IMR-90 (cell line): ENCODE results near the gene TTF1. TPM values are rescaled to one million over a fixed set of nuclear protein-coding genes. Genes with fewer than 3 reads are reported as not detected.

Experiments
- ATAC-seq: fragments of 200-7000 bp; cut with Tn5 transposase; 2 replicates; pipeline ENCODE4 v1.9.1; 2020; ENCODE audit warnings: low read depth, mild to moderate bottlenecking, moderate library complexity
- BruUV-seq: library from RNA; stranded (reverse); fragments of 400-500 nt; replicated peaks from 2 replicates; lab custom pipeline; 2021; lab: Mats Ljungman, UMichigan
- CTCF ChIA-PET: fragments of 300-600 bp; formaldehyde crosslinking; extraction: SDS; loops from one replicate; lab custom pipeline; 2021; ENCODE audit warnings: antibody characterized with exemption; lab: Yijun Ruan, JAX
- POLR2A ChIA-PET: fragments of 300-600 bp; sonication (Branson Sonifier 250); formaldehyde crosslinking; loops from one replicate; lab custom pipeline; 2022; ENCODE audit warnings: antibody characterized with exemption; ENCODE audit not compliant: unreplicated experiment; lab: Charles Lee
- DNase-seq: peaks from one replicate; pipeline ENCODE4 v3.0.0; 2013
- H2AFZ ChIP-seq: replicated peaks from 2 replicates; pipeline ENCODE3; 2013; ENCODE audit warnings: low read length, mild to moderate bottlenecking; ENCODE audit not compliant: poor library complexity
- H2AK5ac ChIP-seq: 2 replicates; pipeline ENCODE4 v1.6.1; 2013; ENCODE audit warnings: low read depth, low read length, inconsistent platforms
- H2AK9ac ChIP-seq: replicated peaks from 2 replicates; pipeline ENCODE3; 2013; ENCODE audit warnings: mild to moderate bottlenecking, low read depth, low read length, moderate library complexity; ENCODE audit not compliant: poor library complexity
- H2BK120ac ChIP-seq: 2 replicates; pipeline ENCODE4 v1.6.1; 2013; ENCODE audit warnings: low read depth, low read length, inconsistent platforms
- H2BK15ac ChIP-seq: 3 replicates; pipeline ENCODE4 v1.6.1; 2013; ENCODE audit warnings: low read depth, low read length, inconsistent platforms
- H2BK20ac ChIP-seq: 2 replicates; pipeline ENCODE4 v1.6.1; 2013; ENCODE audit warnings: low read depth, mild to moderate bottlenecking, inconsistent platforms, low read length, moderate library complexity
- H2BK5ac ChIP-seq: 2 replicates; pipeline ENCODE4 v1.6.1; 2013; ENCODE audit warnings: mild to moderate bottlenecking, low read depth, low read length, inconsistent platforms; ENCODE audit not compliant: poor library complexity, severe bottlenecking
- H3K14ac ChIP-seq: replicated peaks from 2 replicates; pipeline ENCODE4 v1.6.1; 2013; ENCODE audit warnings: low read depth, low read length, inconsistent platforms
- H3K18ac ChIP-seq: 2 replicates; pipeline ENCODE4 v1.6.1; 2013; ENCODE audit warnings: low read depth, low read length, control low read depth
- H3K23ac ChIP-seq: 2 replicates; pipeline ENCODE4 v1.6.1; 2013; ENCODE audit warnings: low read depth, low read length, inconsistent platforms
- H3K27ac ChIP-seq: 2 replicates; pipeline ENCODE4 v1.5.1; 2013; ENCODE audit warnings: mild to moderate bottlenecking, control low read depth, low read length; ENCODE audit not compliant: insufficient read depth
- H3K27me3 ChIP-seq: 2 replicates; pipeline ENCODE4 v1.6.1; 2013; ENCODE audit warnings: low read length; ENCODE audit not compliant: control insufficient read depth, insufficient read depth
- H3K36me3 ChIP-seq: 2 replicates; pipeline ENCODE4 v1.6.1; 2013; ENCODE audit warnings: low read length, mixed read lengths; ENCODE audit not compliant: control insufficient read depth, insufficient read depth
- H3K4ac ChIP-seq: 2 replicates; pipeline ENCODE4 v1.6.1; 2013; ENCODE audit warnings: low read depth, low read length, inconsistent platforms
- H3K4me1 ChIP-seq: 2 replicates; pipeline ENCODE4 v1.6.1; 2013; ENCODE audit warnings: low read length, mixed read lengths; ENCODE audit not compliant: control insufficient read depth, insufficient read depth
- H3K4me2 ChIP-seq: 2 replicates; pipeline ENCODE4 v1.6.1; 2013; ENCODE audit warnings: low read depth, mild to moderate bottlenecking, control low read depth, low read length, moderate library complexity
- H3K4me3 ChIP-seq: 2 replicates; pipeline ENCODE4 v1.5.1; 2013; ENCODE audit warnings: low read depth, mild to moderate bottlenecking, control low read depth, low read length, moderate library complexity; ENCODE audit not compliant: insufficient read depth
- H3K56ac ChIP-seq: 2 replicates; pipeline ENCODE4 v1.6.1; 2013; ENCODE audit warnings: low read length, inconsistent platforms; ENCODE audit not compliant: insufficient read depth; ENCODE audit errors: extremely low read depth
- H3K79me1 ChIP-seq, 2 experiments: 2 replicates each; pipeline ENCODE4 v1.6.1; 2013; ENCODE audit warnings: low read length in 2 of 2, inconsistent platforms in 1 of 2, low read depth in 1 of 2
- H3K9ac ChIP-seq: 2 replicates; pipeline ENCODE4 v1.6.1; 2013; ENCODE audit warnings: low read depth, low read length, control low read depth
- H3K9me1 ChIP-seq: 2 replicates; pipeline ENCODE4 v1.6.1; 2013; ENCODE audit warnings: low read length, inconsistent platforms; ENCODE audit not compliant: insufficient read depth
- H3K9me3 ChIP-seq: 2 replicates; pipeline ENCODE4 v1.6.1; 2013; ENCODE audit warnings: low read length; ENCODE audit not compliant: control insufficient read depth, insufficient read depth
- H4K20me1 ChIP-seq: 2 replicates; pipeline ENCODE4 v1.6.1; 2013; ENCODE audit warnings: low read length, inconsistent platforms; ENCODE audit not compliant: insufficient read depth
- H4K5ac ChIP-seq: 2 replicates; pipeline ENCODE4 v1.6.1; 2013; ENCODE audit warnings: mild to moderate bottlenecking, low read depth, low read length, control low read depth
- H4K8ac ChIP-seq, 2 experiments: 2 replicates each; pipeline ENCODE4 v1.6.1; 2013; ENCODE audit warnings: low read depth in 2 of 2, low read length in 2 of 2, control low read depth in 1 of 2, inconsistent platforms in 1 of 2
- H4K91ac ChIP-seq: 2 replicates; pipeline ENCODE4 v1.6.1; 2013; ENCODE audit warnings: low read depth, low read length, inconsistent platforms; ENCODE audit not compliant: insufficient read depth
- BHLHE40 ChIP-seq: fragments of 150-350 bp; IDR thresholded peaks from 2 replicates; pipeline ENCODE4 v1.6.1; 2016; ENCODE audit warnings: mild to moderate bottlenecking, low read depth, low read length
- CHD1 ChIP-seq: IDR thresholded peaks from 2 replicates; pipeline ENCODE4 v1.6.1; 2012; ENCODE audit warnings: low read depth, low read length, improper control_type of control experiment
- FOS ChIP-seq: fragments of 150-350 bp; IDR thresholded peaks from 2 replicates; pipeline ENCODE4 v1.6.1; 2016; ENCODE audit warnings: low read depth, low read length
- MAFK ChIP-seq: IDR thresholded peaks from 2 replicates; pipeline ENCODE4 v1.6.1; 2012; ENCODE audit warnings: low read depth, low read length, improper control_type of control experiment
- MAZ ChIP-seq: IDR thresholded peaks from 2 replicates; pipeline ENCODE4 v1.6.1; 2012; ENCODE audit warnings: low read depth, mild to moderate bottlenecking, low read length, improper control_type of control experiment, moderate library complexity, borderline replicate concordance
- NFE2L2 ChIP-seq: fragments of 150-350 bp; IDR thresholded peaks from 2 replicates; pipeline ENCODE4 v1.6.1; 2016; ENCODE audit warnings: low read depth, mild to moderate bottlenecking, low read length
- RAD21 ChIP-seq: IDR thresholded peaks from 2 replicates; pipeline ENCODE4 v1.6.1; 2012; ENCODE audit warnings: low read length, improper control_type of control experiment
- RFX5 ChIP-seq: IDR thresholded peaks from 2 replicates; pipeline ENCODE4 v1.8.0; 2012; ENCODE audit warnings: low read depth, mild to moderate bottlenecking, low read length, moderate library complexity
- SMC3 ChIP-seq: fragments of 150-350 bp; IDR thresholded peaks from 2 replicates; pipeline ENCODE4 v1.6.1; 2016; ENCODE audit warnings: low read depth, mild to moderate bottlenecking, antibody characterized with exemption, low read length, moderate library complexity
- WGBS, 2 experiments: methylation state at CpG; one replicate each; pipeline versions ENCODE4 v1.1.5 to v1.1.7; 2013; ENCODE audit warnings: missing lambda C conversion rate in 2 of 2; ENCODE audit not compliant: insufficient read length in 1 of 2; ENCODE audit errors: extremely low coverage in 2 of 2; 5-methylcytosine and 5-hydroxymethylcytosine counted together
- dilution Hi-C: fragments of 300-500 bp; cut with HindIII; formaldehyde crosslinking; loops from one replicate; pipeline ENCODE4 v1.14.3; 2018; ENCODE audit warnings: low sequenced_read_pairs; ENCODE audit not compliant: unreplicated experiment
- in situ Hi-C: fragments of 300-500 bp; cut with MboI; formaldehyde crosslinking; loops from 3 replicates; pipeline ENCODE4 v1.14.3; 2019; ENCODE audit warnings: low sequenced_read_pairs, inconsistent platforms, mixed read lengths
- intact Hi-C: fragments of 100-400 bp; cut with micrococcal nuclease; formaldehyde crosslinking; loops from 2 replicates; pipeline ENCODE4 v1.10.0; 2022
- polyA plus RNA-seq, 3 experiments: library from polyadenylated mRNA; depleted of rRNA; stranded (reverse); fragments of >200 nt; gene quantifications; 2 replicates each; pipeline ENCODE4 v1.2.3, GENCODE V29; 2012; ENCODE audit warnings: low replicate concordance in 1 of 3
- total RNA-seq: library from RNA; depleted of rRNA; stranded (reverse); fragments of >200 nt; gene quantifications from 2 replicates; pipeline ENCODE4 v1.2.3, GENCODE V29; 2012
- TF ChIP-seq, protein P1 (sequence below): fragments of 150-350 bp; IDR thresholded peaks from 2 replicates; pipeline ENCODE4 v1.6.1; 2017; ENCODE audit warnings: mild to moderate bottlenecking, antibody characterized with exemption, low read length, low read depth
- TF ChIP-seq, protein P2 (sequence below): fragments of 150-350 bp; IDR thresholded peaks from 2 replicates; pipeline ENCODE4 v1.6.1; 2016; ENCODE audit warnings: low read depth, mild to moderate bottlenecking, low read length, moderate library complexity, borderline replicate concordance
- TF ChIP-seq, protein P3 (sequence below): conservative IDR thresholded peaks from 2 replicates; pipeline ENCODE4 v1.5.1; 2012; ENCODE audit warnings: mild to moderate bottlenecking, low read depth, low read length, improper control_type of control experiment

TTF1 gene
- total and polyA plus RNA-seq, 2 of the 4 experiments (the other 2 are of a cell fraction) = 6.5 to 12.0 TPM

DNA sequence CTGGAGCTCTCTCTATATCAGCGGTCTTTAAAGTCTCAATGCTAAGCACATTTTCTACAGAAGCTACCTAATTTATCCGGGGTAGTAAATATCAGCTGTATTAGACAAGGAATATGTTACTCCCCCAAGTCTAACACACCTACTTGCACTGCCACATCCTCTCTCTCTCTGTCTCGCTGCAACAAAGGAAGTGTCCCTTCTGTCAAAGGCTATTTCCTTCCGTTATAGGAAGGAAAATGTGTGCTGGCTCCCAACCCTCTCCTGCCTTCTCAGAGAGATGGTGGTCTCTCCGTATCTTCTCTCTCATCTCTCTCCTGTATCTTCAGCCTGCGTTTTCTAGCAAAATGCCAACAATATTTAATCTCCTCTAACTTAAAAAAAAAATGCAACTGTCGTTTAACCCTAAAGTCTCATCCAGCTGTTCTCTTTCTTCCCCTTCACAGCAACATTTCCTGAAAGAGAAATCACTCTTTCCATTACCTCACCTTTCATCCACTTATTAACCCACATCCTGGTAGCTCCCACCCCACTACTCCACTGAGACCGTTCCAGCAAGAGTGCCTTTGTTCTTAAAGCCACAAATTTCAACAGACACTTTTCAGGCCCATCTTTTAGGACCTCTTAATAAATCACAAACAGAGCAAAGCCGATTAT is 2.3 kb downstream of the TTF1 start:
- Histone ChIP-seq H3K79me1 (peaks cover 28 to 32% of the 10 kb centered on the region in 2 experiments), H2AK9ac (no peak overlapping the region), H3K9me1 (peaks cover 7% of the 10 kb centered on the region; the same call in 1 of the 2 replicates), H3K18ac (no peak overlapping the region), H4K8ac (no peak overlapping the region), H3K23ac (no peak overlapping the region), H4K91ac (no peak overlapping the region), H3K14ac (no peak overlapping the region), H3K4me2 (no peak overlapping the region), H3K4me3 (no peak overlapping the region), H4K20me1 (no peaks in the 10 kb centered on the region), H3K4ac (no peak overlapping the region), H3K9ac (no peak overlapping the region), H3K27ac (no peak overlapping the region), H2BK20ac (no peak overlapping the region), H2BK120ac (no peak overlapping the region), H2AFZ (no peak overlapping the region), H2BK15ac (no peak overlapping the region), H3K27me3 (no peaks in the 10 kb centered on the region), H2BK5ac (no peak overlapping the region), H3K56ac (no peak overlapping the region), H2AK5ac (no peak overlapping the region), H3K4me1 (no peaks in the 10 kb centered on the region; the same call in 1 of the 2 replicates), H3K36me3 (peaks cover 15% of the 10 kb centered on the region), H4K5ac (no peak overlapping the region), H3K9me3 (no peaks in the 10 kb centered on the region)
- in situ Hi-C loops (no loop called here), intact Hi-C loops (no loop called here), dilution Hi-C loops (no loop called here)
- BruUV-seq = no TSS peak
- DNase-seq (no peak), ATAC-seq (no peak)
- TF ChIP-seq NFE2L2 (no peak), RAD21 (no peak), BHLHE40 (no peak), MAFK (no peak), SMC3 (no peak), RFX5 (no peak), CHD1 (no peak), FOS (no peak), MAZ (no peak)
- TF ChIP-seq, protein P1, sequence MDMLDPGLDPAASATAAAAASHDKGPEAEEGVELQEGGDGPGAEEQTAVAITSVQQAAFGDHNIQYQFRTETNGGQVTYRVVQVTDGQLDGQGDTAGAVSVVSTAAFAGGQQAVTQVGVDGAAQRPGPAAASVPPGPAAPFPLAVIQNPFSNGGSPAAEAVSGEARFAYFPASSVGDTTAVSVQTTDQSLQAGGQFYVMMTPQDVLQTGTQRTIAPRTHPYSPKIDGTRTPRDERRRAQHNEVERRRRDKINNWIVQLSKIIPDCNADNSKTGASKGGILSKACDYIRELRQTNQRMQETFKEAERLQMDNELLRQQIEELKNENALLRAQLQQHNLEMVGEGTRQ = no peak
- TF ChIP-seq, protein P2, sequence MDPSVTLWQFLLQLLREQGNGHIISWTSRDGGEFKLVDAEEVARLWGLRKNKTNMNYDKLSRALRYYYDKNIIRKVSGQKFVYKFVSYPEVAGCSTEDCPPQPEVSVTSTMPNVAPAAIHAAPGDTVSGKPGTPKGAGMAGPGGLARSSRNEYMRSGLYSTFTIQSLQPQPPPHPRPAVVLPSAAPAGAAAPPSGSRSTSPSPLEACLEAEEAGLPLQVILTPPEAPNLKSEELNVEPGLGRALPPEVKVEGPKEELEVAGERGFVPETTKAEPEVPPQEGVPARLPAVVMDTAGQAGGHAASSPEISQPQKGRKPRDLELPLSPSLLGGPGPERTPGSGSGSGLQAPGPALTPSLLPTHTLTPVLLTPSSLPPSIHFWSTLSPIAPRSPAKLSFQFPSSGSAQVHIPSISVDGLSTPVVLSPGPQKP = no peak
- TF ChIP-seq, protein P3, sequence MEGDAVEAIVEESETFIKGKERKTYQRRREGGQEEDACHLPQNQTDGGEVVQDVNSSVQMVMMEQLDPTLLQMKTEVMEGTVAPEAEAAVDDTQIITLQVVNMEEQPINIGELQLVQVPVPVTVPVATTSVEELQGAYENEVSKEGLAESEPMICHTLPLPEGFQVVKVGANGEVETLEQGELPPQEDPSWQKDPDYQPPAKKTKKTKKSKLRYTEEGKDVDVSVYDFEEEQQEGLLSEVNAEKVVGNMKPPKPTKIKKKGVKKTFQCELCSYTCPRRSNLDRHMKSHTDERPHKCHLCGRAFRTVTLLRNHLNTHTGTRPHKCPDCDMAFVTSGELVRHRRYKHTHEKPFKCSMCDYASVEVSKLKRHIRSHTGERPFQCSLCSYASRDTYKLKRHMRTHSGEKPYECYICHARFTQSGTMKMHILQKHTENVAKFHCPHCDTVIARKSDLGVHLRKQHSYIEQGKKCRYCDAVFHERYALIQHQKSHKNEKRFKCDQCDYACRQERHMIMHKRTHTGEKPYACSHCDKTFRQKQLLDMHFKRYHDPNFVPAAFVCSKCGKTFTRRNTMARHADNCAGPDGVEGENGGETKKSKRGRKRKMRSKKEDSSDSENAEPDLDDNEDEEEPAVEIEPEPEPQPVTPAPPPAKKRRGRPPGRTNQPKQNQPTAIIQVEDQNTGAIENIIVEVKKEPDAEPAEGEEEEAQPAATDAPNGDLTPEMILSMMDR = no peak
- WGBS, 2 experiments = 51% methylated on average over 4 of the region's 9 CpGs; no CpG with 5 or more reads in 1 of the 2 experiments
- POLR2A ChIA-PET = no interaction called here
- CTCF ChIA-PET = interaction anchor here (0.6 to 0.7 kb wide), 2 partner anchors 153 to 182 kb away, joined by 5 to 8 read pairs; no protein-coding TSS in a partner anchor
